ENCODE measurements around the gene ARL1. TPM values are rescaled to one million over a fixed set of nuclear protein-coding genes. Genes with fewer than 3 reads are reported as not detected.

Gene ARL1
- total RNA-seq, 1 experiment from 2014 or later = 107 TPM

- no peak for DNase-seq
- Histone ChIP-seq H3K36me3 (ENCODE audit: low read depth, low read length) (peaks cover 37% of the 10 kb centered on the region), H3K27me3 (ENCODE audit: low read length) (no peaks in the 10 kb centered on the region), H3K9ac (ENCODE audit: low read length) (no peak overlapping the region), H3F3A (ENCODE audit: low read length, unreplicated experiment) (no peaks in the 10 kb centered on the region), H4K20me1 (ENCODE audit: low read length) (no peaks in the 10 kb centered on the region), H3K9me3 (ENCODE audit: low read length) (no peaks in the 10 kb centered on the region), H3K79me2 (ENCODE audit: low read length) (no peaks in the 10 kb centered on the region), H3K4me3 (ENCODE audit: low read length) (no peak overlapping the region), H3K4me2 (ENCODE audit: low read length) (no peak overlapping the region), H3K4me1 (ENCODE audit: insufficient read depth, low read length) (no peaks in the 10 kb centered on the region), H2AFZ (ENCODE audit: low read length) (no peak overlapping the region), H3K9me2 (replicated peaks; ENCODE audit: low read length) (no peaks in the 10 kb centered on the region), H3K27ac (ENCODE audit: low read length) (no peak overlapping the region)
- POLR2A ChIA-PET (ENCODE audit: unreplicated experiment) = no interaction called here
- BruUV-seq (replicated peaks) = no TSS peak
- intact Hi-C loops (cut with micrococcal nuclease) = no loop called here
- CTCF ChIA-PET = no interaction called here
- TF ChIP-seq, protein P1, sequence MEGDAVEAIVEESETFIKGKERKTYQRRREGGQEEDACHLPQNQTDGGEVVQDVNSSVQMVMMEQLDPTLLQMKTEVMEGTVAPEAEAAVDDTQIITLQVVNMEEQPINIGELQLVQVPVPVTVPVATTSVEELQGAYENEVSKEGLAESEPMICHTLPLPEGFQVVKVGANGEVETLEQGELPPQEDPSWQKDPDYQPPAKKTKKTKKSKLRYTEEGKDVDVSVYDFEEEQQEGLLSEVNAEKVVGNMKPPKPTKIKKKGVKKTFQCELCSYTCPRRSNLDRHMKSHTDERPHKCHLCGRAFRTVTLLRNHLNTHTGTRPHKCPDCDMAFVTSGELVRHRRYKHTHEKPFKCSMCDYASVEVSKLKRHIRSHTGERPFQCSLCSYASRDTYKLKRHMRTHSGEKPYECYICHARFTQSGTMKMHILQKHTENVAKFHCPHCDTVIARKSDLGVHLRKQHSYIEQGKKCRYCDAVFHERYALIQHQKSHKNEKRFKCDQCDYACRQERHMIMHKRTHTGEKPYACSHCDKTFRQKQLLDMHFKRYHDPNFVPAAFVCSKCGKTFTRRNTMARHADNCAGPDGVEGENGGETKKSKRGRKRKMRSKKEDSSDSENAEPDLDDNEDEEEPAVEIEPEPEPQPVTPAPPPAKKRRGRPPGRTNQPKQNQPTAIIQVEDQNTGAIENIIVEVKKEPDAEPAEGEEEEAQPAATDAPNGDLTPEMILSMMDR (conservative IDR thresholded peaks at IDR 0.05; ENCODE audit: low read depth, low read length) = no peak
- no peak for TF ChIP-seq EZH2phosphoT487 (IDR thresholded peaks at IDR 0.05; ENCODE audit: borderline replicate concordance, low read length)
- no peak for TF ChIP-seq EZH2 (IDR thresholded peaks at IDR 0.05; ENCODE audit: low read length, unreplicated experiment)
- no peak for ATAC-seq
These were observed 50.8 kb downstream of the ARL1 start for GRCh38 chr12:101356794-101357193.

GRCh38 chr12:101351682-101352081 is 55.9 kb downstream of the ARL1 start:
- H2AFZ ChIP-seq (ENCODE audit: low read length) = no peak overlapping the region
- no peak overlapping the region for H3K4me3 ChIP-seq (ENCODE audit: low read length)
- POLR2A ChIA-PET (ENCODE audit: unreplicated experiment) = no interaction called here
- no peaks in the 10 kb centered on the region for H3K79me2 ChIP-seq (ENCODE audit: low read length)
- no peaks in the 10 kb centered on the region for H3K4me1 ChIP-seq (ENCODE audit: insufficient read depth, low read length)
- H3K9me3 ChIP-seq (ENCODE audit: low read length) = no peaks in the 10 kb centered on the region
- H3K36me3 ChIP-seq (ENCODE audit: low read depth, low read length) = peaks cover 50% of the 10 kb centered on the region
- CTCF ChIA-PET = no interaction called here
- intact Hi-C loops (cut with micrococcal nuclease) = no loop called here
- H3F3A ChIP-seq (ENCODE audit: low read length, unreplicated experiment) = no peaks in the 10 kb centered on the region
- BruUV-seq (replicated peaks) = no TSS peak
- H3K9ac ChIP-seq (ENCODE audit: low read length) = no peak overlapping the region
- H3K4me2 ChIP-seq (ENCODE audit: low read length) = no peak overlapping the region
- no peak overlapping the region for H3K27ac ChIP-seq (ENCODE audit: low read length)
- no peaks in the 10 kb centered on the region for H3K27me3 ChIP-seq (ENCODE audit: low read length)
- no peak for DNase-seq
- ATAC-seq = no peak
- TF ChIP-seq EZH2phosphoT487 (IDR thresholded peaks at IDR 0.05; ENCODE audit: borderline replicate concordance, low read length) (no peak), EZH2 (IDR thresholded peaks at IDR 0.05; ENCODE audit: low read length, unreplicated experiment) (no peak)
- TF ChIP-seq, protein P1 (conservative IDR thresholded peaks at IDR 0.05; ENCODE audit: low read depth, low read length) = no peak
- H4K20me1 ChIP-seq (ENCODE audit: low read length) = no peaks in the 10 kb centered on the region
- no peaks in the 10 kb centered on the region for H3K9me2 ChIP-seq (replicated peaks; ENCODE audit: low read length)

- DNase-seq (no peak), ATAC-seq (no peak)
- Histone ChIP-seq H3K9me3 (ENCODE audit: low read length) (no peaks in the 10 kb centered on the region), H3K4me2 (ENCODE audit: low read length) (no peak overlapping the region), H3K27ac (ENCODE audit: low read length) (no peak overlapping the region), H3K4me3 (ENCODE audit: low read length) (no peak overlapping the region), H4K20me1 (ENCODE audit: low read length) (no peaks in the 10 kb centered on the region), H3K9ac (ENCODE audit: low read length) (no peak overlapping the region), H3K27me3 (ENCODE audit: low read length) (no peaks in the 10 kb centered on the region), H2AFZ (ENCODE audit: low read length) (no peak overlapping the region), H3K4me1 (ENCODE audit: insufficient read depth, low read length) (no peaks in the 10 kb centered on the region), H3F3A (ENCODE audit: low read length, unreplicated experiment) (no peaks in the 10 kb centered on the region), H3K36me3 (ENCODE audit: low read depth, low read length) (peaks cover 65% of the 10 kb centered on the region), H3K79me2 (ENCODE audit: low read length) (no peaks in the 10 kb centered on the region), H3K9me2 (replicated peaks; ENCODE audit: low read length) (no peaks in the 10 kb centered on the region)
- intact Hi-C loops (cut with micrococcal nuclease) = no loop called here
- CTCF ChIA-PET = no interaction called here
- POLR2A ChIA-PET (ENCODE audit: unreplicated experiment) = no interaction called here
- no TSS peak for BruUV-seq (replicated peaks)
- TF ChIP-seq EZH2phosphoT487 (IDR thresholded peaks at IDR 0.05; ENCODE audit: borderline replicate concordance, low read length) = no peak
- no peak for TF ChIP-seq EZH2 (IDR thresholded peaks at IDR 0.05; ENCODE audit: low read length, unreplicated experiment)
- TF ChIP-seq, protein P1 (conservative IDR thresholded peaks at IDR 0.05; ENCODE audit: low read depth, low read length) = no peak
These were observed 63.7 kb downstream of the ARL1 start for GRCh38 chr12:101343893-101344292.

Other genes starting within 250 kb of the ARL1 start
- not detected in 2 replicates for gene SLC5A8, start 197.5 kb downstream of the ARL1 start, total RNA-seq (2014; rRNA removed)
- gene UTP20, start 127.7 kb downstream of the ARL1 start, total RNA-seq (2014; rRNA removed) = 31.3 and 35.8 TPM in 2 replicates
- not detected in 2 replicates for gene SPIC, start 67.6 kb upstream of the ARL1 start, total RNA-seq (2014; rRNA removed)
- not detected in 2 replicates for gene MYBPC1, start 187.2 kb upstream of the ARL1 start, total RNA-seq (2014; rRNA removed)

All from PC-3 (cell line).